ENCODE measurements around the gene TTLL5. TPM values are rescaled to one million over a fixed set of nuclear protein-coding genes. Genes with fewer than 3 reads are reported as not detected.

Gene TTLL5
- total RNA-seq, 3 donors from 2014 or later (not counting 1 experiment from before 2014, with no cell fraction given), result 27.1 to 34.3 (median 32.5) TPM

- H3K27ac Mint-ChIP-seq, result no peak overlapping the region
- no peaks in the 10 kb centered on the region for H3K9me3 ChIP-seq (ENCODE audit: control insufficient read depth, insufficient read depth, low read length)
- H3K27me3 Mint-ChIP-seq (ENCODE audit: low read depth in 2 of 2), result no peaks in the 10 kb centered on the region
- H3K4me1 ChIP-seq (ENCODE audit: control insufficient read depth, insufficient read depth, low read length), result no peaks in the 10 kb centered on the region
- intact Hi-C loops (cut with micrococcal nuclease), result no loop called here
- H3K4me1 Mint-ChIP-seq, result no peaks in the 10 kb centered on the region
- no peak overlapping the region for H3K4me3 Mint-ChIP-seq
- peaks cover 4% of the 10 kb centered on the region for H3K36me3 ChIP-seq (ENCODE audit: control insufficient read depth, insufficient read depth, low read length)
- no peaks in the 10 kb centered on the region for H3K27me3 ChIP-seq (ENCODE audit: control insufficient read depth, insufficient read depth, low read length)
- H3K36me3 Mint-ChIP-seq, result no peaks in the 10 kb centered on the region
- no peak for ATAC-seq
- no peak overlapping the region for H3K4me3 ChIP-seq (ENCODE audit: low read length)
- no peak for TF ChIP-seq CTCF (IDR thresholded peaks at IDR 0.05)
- DNase-seq, result no peak
- H3K9me3 Mint-ChIP-seq, result no peaks in the 10 kb centered on the region
- 80% methylated on average over 4 of the region's 4 CpGs for WGBS (ENCODE audit: insufficient coverage)
- no peak overlapping the region for H3K27ac ChIP-seq (ENCODE audit: low read length)
Observed at GRCh38 chr14:75711796-75712211, 50.8 kb downstream of the TTLL5 start.

GRCh38 chr14:75714991-75715390 lies 53.9 kb downstream of the TTLL5 start:
- Histone ChIP-seq H3K27ac (ENCODE audit: low read length) (no peak overlapping the region), H3K4me3 (ENCODE audit: low read length) (no peak overlapping the region), H3K9me3 (ENCODE audit: control insufficient read depth, insufficient read depth, low read length) (no peaks in the 10 kb centered on the region), H3K4me1 (ENCODE audit: control insufficient read depth, insufficient read depth, low read length) (no peaks in the 10 kb centered on the region), H3K27me3 (ENCODE audit: control insufficient read depth, insufficient read depth, low read length) (no peaks in the 10 kb centered on the region), H3K36me3 (ENCODE audit: control insufficient read depth, insufficient read depth, low read length) (peaks cover 16% of the 10 kb centered on the region)
- H3K27ac Mint-ChIP-seq, result no peak overlapping the region
- no peaks in the 10 kb centered on the region for H3K9me3 Mint-ChIP-seq
- 79% methylated on average over 2 of the region's 2 CpGs for WGBS (ENCODE audit: insufficient coverage)
- TF ChIP-seq CTCF (IDR thresholded peaks at IDR 0.05), result no peak
- ATAC-seq (no peak), DNase-seq (no peak)
- H3K4me3 Mint-ChIP-seq, result no peak overlapping the region
- no peaks in the 10 kb centered on the region for H3K4me1 Mint-ChIP-seq
- intact Hi-C loops (cut with micrococcal nuclease), result no loop called here
- no peaks in the 10 kb centered on the region for H3K27me3 Mint-ChIP-seq (ENCODE audit: low read depth in 2 of 2)
- H3K36me3 Mint-ChIP-seq, result no peaks in the 10 kb centered on the region

GRCh38 chr14:75715926-75716780 lies 55.1 kb downstream of the TTLL5 start:
- WGBS (ENCODE audit: insufficient coverage), result 97% methylated on average over 2 of the region's 2 CpGs
- H3K27ac ChIP-seq (ENCODE audit: low read length), result no peak overlapping the region
- no peak overlapping the region for H3K4me3 Mint-ChIP-seq
- H3K9me3 Mint-ChIP-seq, result no peaks in the 10 kb centered on the region
- H3K36me3 ChIP-seq (ENCODE audit: control insufficient read depth, insufficient read depth, low read length), result peaks cover 22% of the 10 kb centered on the region
- H3K27ac Mint-ChIP-seq, result no peak overlapping the region
- H3K4me3 ChIP-seq (ENCODE audit: low read length), result no peak overlapping the region
- intact Hi-C loops (cut with micrococcal nuclease), result no loop called here
- no peaks in the 10 kb centered on the region for H3K4me1 Mint-ChIP-seq
- H3K27me3 ChIP-seq (ENCODE audit: control insufficient read depth, insufficient read depth, low read length), result no peaks in the 10 kb centered on the region
- no peak for TF ChIP-seq CTCF (IDR thresholded peaks at IDR 0.05)
- no peak for ATAC-seq
- no peaks in the 10 kb centered on the region for H3K9me3 ChIP-seq (ENCODE audit: control insufficient read depth, insufficient read depth, low read length)
- no peaks in the 10 kb centered on the region for H3K27me3 Mint-ChIP-seq (ENCODE audit: low read depth in 2 of 2)
- H3K4me1 ChIP-seq (ENCODE audit: control insufficient read depth, insufficient read depth, low read length), result no peaks in the 10 kb centered on the region
- no peaks in the 10 kb centered on the region for H3K36me3 Mint-ChIP-seq
- DNase-seq, result no peak

- H3K4me3 ChIP-seq (ENCODE audit: low read length), result no peak overlapping the region
- no peak overlapping the region for H3K27ac ChIP-seq (ENCODE audit: low read length)
- Mint-ChIP-seq H3K9me3 (no peaks in the 10 kb centered on the region), H3K4me1 (no peaks in the 10 kb centered on the region), H3K27me3 (ENCODE audit: low read depth in 2 of 2) (no peaks in the 10 kb centered on the region), H3K27ac (no peak overlapping the region), H3K36me3 (no peaks in the 10 kb centered on the region), H3K4me3 (no peak overlapping the region)
- no peaks in the 10 kb centered on the region for H3K27me3 ChIP-seq (ENCODE audit: control insufficient read depth, insufficient read depth, low read length)
- H3K4me1 ChIP-seq (ENCODE audit: control insufficient read depth, insufficient read depth, low read length), result no peaks in the 10 kb centered on the region
- 92% methylated on average over 3 of the region's 3 CpGs for WGBS (ENCODE audit: insufficient coverage)
- no peak for TF ChIP-seq CTCF (IDR thresholded peaks at IDR 0.05)
- peaks cover 24% of the 10 kb centered on the region for H3K36me3 ChIP-seq (ENCODE audit: control insufficient read depth, insufficient read depth, low read length)
- ATAC-seq (no peak), DNase-seq (no peak)
- H3K9me3 ChIP-seq (ENCODE audit: control insufficient read depth, insufficient read depth, low read length), result no peaks in the 10 kb centered on the region
- intact Hi-C loops (cut with micrococcal nuclease), result no loop called here
Observed at GRCh38 chr14:75717729-75718128, 56.7 kb downstream of the TTLL5 start.

All from natural killer cell (primary cell).